ENCODE results near the gene ARMH4.

DNA sequence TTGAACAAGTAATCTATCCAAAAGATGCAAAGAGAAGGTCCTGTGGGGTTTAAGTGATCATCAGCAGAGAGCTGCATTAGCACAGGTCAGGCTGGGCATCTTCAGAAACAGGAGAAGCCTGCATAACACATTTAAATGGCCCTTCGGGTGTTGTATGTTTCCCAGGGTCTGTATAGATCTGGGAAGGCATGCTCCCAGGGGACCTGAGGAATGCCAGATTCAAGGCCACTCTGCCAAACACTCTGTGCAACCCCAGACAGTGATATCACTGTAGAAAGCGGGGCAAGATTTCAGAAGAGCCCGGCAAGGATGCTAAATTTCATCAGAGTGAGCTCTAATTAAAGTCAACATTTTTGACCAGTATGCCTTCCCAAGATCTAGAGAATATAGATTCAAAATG lies 92.9 kb downstream of the ARMH4 start:
- TF ChIP-seq SUZ12 (IDR thresholded peaks at IDR 0.05; ENCODE audit: extremely low read depth, insufficient read depth, insufficient read length) (no peak), YY1 (IDR thresholded peaks at IDR 0.05; ENCODE audit: insufficient read depth, insufficient read length) (no peak)
